Measurements from ENCODE around the gene CEACAM21. TPM values are rescaled to one million over a fixed set of nuclear protein-coding genes. Genes with fewer than 3 reads are reported as not detected.

The CEACAM21 gene
- total and polyA plus RNA-seq, 2 experiments from 2014 or later: 2.2 to 2.8 TPM

DNA sequence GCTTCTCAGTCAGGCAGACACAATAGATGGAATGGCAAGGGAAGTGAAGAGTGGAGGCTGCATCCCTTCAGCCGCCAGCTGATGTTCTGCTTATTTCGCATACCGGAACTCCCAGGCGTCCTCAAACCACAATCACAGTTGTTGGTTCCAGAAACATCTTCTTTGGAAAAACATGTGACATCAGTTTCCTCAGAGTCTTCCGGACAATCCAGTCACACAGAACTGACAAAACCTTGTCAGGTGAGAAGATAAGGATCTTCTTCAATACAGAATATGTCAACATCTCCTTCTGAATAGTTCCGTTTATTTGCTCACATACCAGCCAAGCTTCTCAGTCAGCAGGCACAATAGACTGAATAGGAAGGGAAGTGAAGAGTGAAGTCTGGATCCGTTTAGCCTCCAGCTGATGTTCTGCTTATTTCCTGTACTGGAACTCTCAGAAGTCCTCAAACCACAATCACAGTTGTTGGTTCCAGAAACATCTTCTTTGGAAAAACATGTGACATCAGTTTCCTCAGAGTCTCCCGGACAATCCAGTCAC is 45.1 kb upstream of the CEACAM21 start:
- H3K4me3 ChIP-seq: no peak overlapping the region
- no peaks in the 10 kb centered on the region for H3K9me3 ChIP-seq (ENCODE audit: low read depth)
- H3K27me3 ChIP-seq: no peaks in the 10 kb centered on the region
- peak in 1 of 2 donors; percentile 62 for DNase-seq (ENCODE audit: low read depth in 1 of 2, low spot score in 1 of 2)
- H3K36me3 ChIP-seq: no peaks in the 10 kb centered on the region
- TF ChIP-seq, protein P1, sequence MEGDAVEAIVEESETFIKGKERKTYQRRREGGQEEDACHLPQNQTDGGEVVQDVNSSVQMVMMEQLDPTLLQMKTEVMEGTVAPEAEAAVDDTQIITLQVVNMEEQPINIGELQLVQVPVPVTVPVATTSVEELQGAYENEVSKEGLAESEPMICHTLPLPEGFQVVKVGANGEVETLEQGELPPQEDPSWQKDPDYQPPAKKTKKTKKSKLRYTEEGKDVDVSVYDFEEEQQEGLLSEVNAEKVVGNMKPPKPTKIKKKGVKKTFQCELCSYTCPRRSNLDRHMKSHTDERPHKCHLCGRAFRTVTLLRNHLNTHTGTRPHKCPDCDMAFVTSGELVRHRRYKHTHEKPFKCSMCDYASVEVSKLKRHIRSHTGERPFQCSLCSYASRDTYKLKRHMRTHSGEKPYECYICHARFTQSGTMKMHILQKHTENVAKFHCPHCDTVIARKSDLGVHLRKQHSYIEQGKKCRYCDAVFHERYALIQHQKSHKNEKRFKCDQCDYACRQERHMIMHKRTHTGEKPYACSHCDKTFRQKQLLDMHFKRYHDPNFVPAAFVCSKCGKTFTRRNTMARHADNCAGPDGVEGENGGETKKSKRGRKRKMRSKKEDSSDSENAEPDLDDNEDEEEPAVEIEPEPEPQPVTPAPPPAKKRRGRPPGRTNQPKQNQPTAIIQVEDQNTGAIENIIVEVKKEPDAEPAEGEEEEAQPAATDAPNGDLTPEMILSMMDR (IDR thresholded peaks at IDR 0.05; ENCODE audit: low read depth, low read length): no peak
- H3K27ac ChIP-seq: no peak overlapping the region
- no peaks in the 10 kb centered on the region for H3K4me1 ChIP-seq (ENCODE audit: low read depth)

- Histone ChIP-seq H3K27me3 (no peaks in the 10 kb centered on the region), H3K4me3 (no peak overlapping the region), H3K36me3 (no peaks in the 10 kb centered on the region), H3K27ac (no peak overlapping the region), H3K4me1 (ENCODE audit: low read depth) (no peaks in the 10 kb centered on the region), H3K9me3 (ENCODE audit: low read depth) (no peaks in the 10 kb centered on the region)
- DNase-seq (ENCODE audit: low read depth in 1 of 2, low spot score in 1 of 2): peak in 1 of 2 donors; percentile 95
- TF ChIP-seq, protein P1 (IDR thresholded peaks at IDR 0.05; ENCODE audit: low read depth, low read length): no peak
These were observed 44.3 kb upstream of the CEACAM21 start for GRCh38 chr19:41531438-41532311.

- Histone ChIP-seq H3K27ac (no peak overlapping the region), H3K27me3 (no peaks in the 10 kb centered on the region), H3K9me3 (ENCODE audit: low read depth) (no peaks in the 10 kb centered on the region), H3K4me1 (ENCODE audit: low read depth) (no peaks in the 10 kb centered on the region), H3K36me3 (no peaks in the 10 kb centered on the region), H3K4me3 (no peak overlapping the region)
- TF ChIP-seq, protein P1 (IDR thresholded peaks at IDR 0.05; ENCODE audit: low read depth, low read length): no peak
- DNase-seq (ENCODE audit: low read depth in 1 of 2, low spot score in 1 of 2): no peak
These were observed 43.4 kb upstream of the CEACAM21 start for GRCh38 chr19:41532526-41532925.

DNA sequence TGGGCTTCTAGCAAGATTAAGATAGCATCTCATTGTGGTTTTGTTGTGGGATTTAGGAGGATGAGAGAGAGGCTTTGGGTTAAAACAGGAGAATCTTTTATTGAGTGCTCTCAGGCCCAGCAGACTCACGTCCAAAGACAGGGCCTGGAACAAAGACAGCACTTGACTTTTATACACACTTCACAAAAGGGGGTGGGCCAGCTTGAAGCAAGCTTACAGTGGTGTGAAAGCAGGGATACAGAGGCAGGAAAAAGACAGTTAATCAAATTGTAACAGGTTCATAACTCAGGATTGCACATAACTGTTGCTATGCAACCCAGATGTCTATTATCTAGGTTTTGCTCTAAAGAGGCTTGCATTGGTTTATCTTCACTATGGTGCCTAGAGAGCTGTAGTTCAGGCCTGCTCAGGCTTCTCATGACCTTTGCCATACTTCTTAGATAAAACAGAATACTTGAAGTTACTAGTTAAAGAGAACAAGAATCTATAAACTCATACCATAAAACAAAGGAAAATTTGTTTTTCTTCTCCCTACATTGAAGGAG is 42.2 kb upstream of the CEACAM21 start:
- TF ChIP-seq, protein P1 (IDR thresholded peaks at IDR 0.05; ENCODE audit: low read depth, low read length): no peak
- no peak for DNase-seq (ENCODE audit: low read depth in 1 of 2, low spot score in 1 of 2)
- Histone ChIP-seq H3K9me3 (ENCODE audit: low read depth) (no peaks in the 10 kb centered on the region), H3K27me3 (no peaks in the 10 kb centered on the region), H3K4me3 (no peak overlapping the region), H3K4me1 (ENCODE audit: low read depth) (no peaks in the 10 kb centered on the region), H3K36me3 (no peaks in the 10 kb centered on the region), H3K27ac (no peak overlapping the region)

- Histone ChIP-seq H3K36me3 (no peaks in the 10 kb centered on the region), H3K27me3 (no peaks in the 10 kb centered on the region), H3K4me1 (ENCODE audit: low read depth) (no peaks in the 10 kb centered on the region), H3K27ac (no peak overlapping the region), H3K4me3 (no peak overlapping the region), H3K9me3 (ENCODE audit: low read depth) (no peaks in the 10 kb centered on the region)
- DNase-seq (ENCODE audit: low read depth in 1 of 2, low spot score in 1 of 2): no peak
- TF ChIP-seq, protein P1 (IDR thresholded peaks at IDR 0.05; ENCODE audit: low read depth, low read length): no peak
These were observed 40.8 kb upstream of the CEACAM21 start for GRCh38 chr19:41535029-41535622.

All from cardiac muscle cell (in vitro differentiated cells and primary cell).